HG03066 (cell line): Measurements from ENCODE around the gene GAGE12E.
"Not testable (repeated sequence)": the region's sequence is repeated elsewhere in the genome, so short reads cannot be mapped to it uniquely, and the experiment has no call there.

ENCODE experiments used
- ATAC-seq: cut with Tn5 transposase; IDR thresholded peaks from one replicate; pipeline ENCODE4 v1.9.1; 2021; ENCODE audit warnings: low read depth; ENCODE audit not compliant: unreplicated experiment

Gene GAGE12E, protein sequence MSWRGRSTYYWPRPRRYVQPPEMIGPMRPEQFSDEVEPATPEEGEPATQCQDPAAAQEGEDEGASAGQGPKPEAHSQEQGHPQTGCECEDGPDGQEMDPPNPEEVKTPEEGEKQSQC

DNA sequence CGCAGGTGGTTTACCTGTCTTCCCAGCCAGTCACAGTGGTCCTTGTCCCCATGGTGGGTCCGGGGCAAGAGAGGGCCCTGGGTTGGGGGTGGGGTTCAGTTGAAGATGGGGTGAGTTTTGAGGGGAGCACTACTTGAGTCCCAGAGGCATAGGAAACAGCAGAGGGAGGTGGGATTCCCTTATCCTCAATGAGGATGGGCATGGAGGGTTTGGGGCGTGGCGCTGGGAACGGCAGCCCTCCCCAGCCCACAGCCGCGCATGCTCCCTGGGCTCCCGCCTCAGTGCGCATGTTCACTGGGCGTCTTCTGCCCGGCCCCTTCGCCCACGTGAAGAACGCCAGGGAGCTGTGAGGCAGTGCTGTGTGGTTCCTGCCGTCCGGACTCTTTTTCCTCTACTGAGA lies at the start of gene GAGE12E:
GAGE12E (plus strand) TSS at position 301 of the 400 bp plus-strand sequence. CDS start 1,155 bp downstream, outside the sequence.
- ATAC-seq: not testable (repeated sequence)

DNA sequence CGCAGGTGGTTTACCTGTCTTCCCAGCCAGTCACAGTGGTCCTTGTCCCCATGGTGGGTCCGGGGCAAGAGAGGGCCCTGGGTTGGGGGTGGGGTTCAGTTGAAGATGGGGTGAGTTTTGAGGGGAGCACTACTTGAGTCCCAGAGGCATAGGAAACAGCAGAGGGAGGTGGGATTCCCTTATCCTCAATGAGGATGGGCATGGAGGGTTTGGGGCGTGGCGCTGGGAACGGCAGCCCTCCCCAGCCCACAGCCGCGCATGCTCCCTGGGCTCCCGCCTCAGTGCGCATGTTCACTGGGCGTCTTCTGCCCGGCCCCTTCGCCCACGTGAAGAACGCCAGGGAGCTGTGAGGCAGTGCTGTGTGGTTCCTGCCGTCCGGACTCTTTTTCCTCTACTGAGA lies 19.2 kb upstream of the GAGE12E start, which contains the start of gene GAGE12C:
GAGE12C (plus strand) TSS at position 301 of the 400 bp plus-strand sequence. CDS start 1,155 bp downstream, outside the sequence.
- not testable (repeated sequence) for ATAC-seq

- not testable (repeated sequence) for ATAC-seq
Observed at GRCh38 chrX:49541433-49541832, 9.7 kb upstream of the GAGE12E start, which contains the start of gene GAGE12D. Gene GAGE12D, plus strand, starts transcription at chrX:49541733. Its CDS starts 1,155 bp downstream, at chrX:49542888.

DNA sequence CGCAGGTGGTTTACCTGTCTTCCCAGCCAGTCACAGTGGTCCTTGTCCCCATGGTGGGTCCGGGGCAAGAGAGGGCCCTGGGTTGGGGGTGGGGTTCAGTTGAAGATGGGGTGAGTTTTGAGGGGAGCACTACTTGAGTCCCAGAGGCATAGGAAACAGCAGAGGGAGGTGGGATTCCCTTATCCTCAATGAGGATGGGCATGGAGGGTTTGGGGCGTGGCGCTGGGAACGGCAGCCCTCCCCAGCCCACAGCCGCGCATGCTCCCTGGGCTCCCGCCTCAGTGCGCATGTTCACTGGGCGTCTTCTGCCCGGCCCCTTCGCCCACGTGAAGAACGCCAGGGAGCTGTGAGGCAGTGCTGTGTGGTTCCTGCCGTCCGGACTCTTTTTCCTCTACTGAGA lies 9.5 kb downstream of the GAGE12E start, which contains the start of gene GAGE12F:
GAGE12F (plus strand) TSS at position 301 of the 400 bp plus-strand sequence. CDS start 1,155 bp downstream, outside the sequence.
- not testable (repeated sequence) for ATAC-seq

GRCh38 chrX:49568728-49569127 lies 17.6 kb downstream of the GAGE12E start:
- ATAC-seq: not testable (repeated sequence)

- ATAC-seq: not testable (repeated sequence)
Observed at GRCh38 chrX:49569152-49569551, 18.1 kb downstream of the GAGE12E start.

GRCh38 chrX:49570100-49570499 lies 19.0 kb downstream of the GAGE12E start, which contains the start of gene GAGE12G:
Gene GAGE12G, plus strand, starts transcription at chrX:49570400. Its CDS starts 1,155 bp downstream, at chrX:49571555.
- not testable (repeated sequence) for ATAC-seq

GRCh38 chrX:49579649-49580048 lies 28.6 kb downstream of the GAGE12E start, which contains the start of gene GAGE12H:
Gene GAGE12H, plus strand, starts transcription at chrX:49579949. Its CDS starts 1,155 bp downstream, at chrX:49581104.
- ATAC-seq: not testable (repeated sequence)

DNA sequence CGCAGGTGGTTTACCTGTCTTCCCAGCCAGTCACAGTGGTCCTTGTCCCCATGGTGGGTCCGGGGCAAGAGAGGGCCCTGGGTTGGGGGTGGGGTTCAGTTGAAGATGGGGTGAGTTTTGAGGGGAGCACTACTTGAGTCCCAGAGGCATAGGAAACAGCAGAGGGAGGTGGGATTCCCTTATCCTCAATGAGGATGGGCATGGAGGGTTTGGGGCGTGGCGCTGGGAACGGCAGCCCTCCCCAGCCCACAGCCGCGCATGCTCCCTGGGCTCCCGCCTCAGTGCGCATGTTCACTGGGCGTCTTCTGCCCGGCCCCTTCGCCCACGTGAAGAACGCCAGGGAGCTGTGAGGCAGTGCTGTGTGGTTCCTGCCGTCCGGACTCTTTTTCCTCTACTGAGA lies 38.1 kb downstream of the GAGE12E start, which contains the start of gene GAGE2A:
GAGE2A (plus strand) TSS at position 301 of the 400 bp plus-strand sequence. CDS start 1,155 bp downstream, outside the sequence.
- ATAC-seq: not testable (repeated sequence)

GRCh38 chrX:49589769-49590478 lies 38.8 kb downstream of the GAGE12E start:
- ATAC-seq: not testable (repeated sequence)

DNA sequence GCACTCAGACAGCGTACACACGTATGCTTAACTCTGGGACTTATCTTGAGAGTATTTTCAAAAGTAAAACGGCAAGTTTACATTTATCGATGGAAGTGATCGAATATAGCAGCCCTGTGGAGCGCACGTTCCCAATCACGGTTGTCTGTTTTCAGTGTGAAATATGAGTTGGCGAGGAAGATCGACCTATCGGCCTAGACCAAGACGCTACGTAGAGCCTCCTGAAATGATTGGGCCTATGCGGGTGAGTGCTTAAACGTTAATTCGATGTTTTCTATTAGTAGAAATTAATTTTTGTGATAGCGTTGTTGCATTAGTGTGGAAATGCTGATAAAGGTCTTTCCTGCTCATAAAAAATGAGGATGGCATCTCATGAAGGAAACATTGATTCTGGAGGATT lies 39.4 kb downstream of the GAGE12E start:
- ATAC-seq: not testable (repeated sequence)

DNA sequence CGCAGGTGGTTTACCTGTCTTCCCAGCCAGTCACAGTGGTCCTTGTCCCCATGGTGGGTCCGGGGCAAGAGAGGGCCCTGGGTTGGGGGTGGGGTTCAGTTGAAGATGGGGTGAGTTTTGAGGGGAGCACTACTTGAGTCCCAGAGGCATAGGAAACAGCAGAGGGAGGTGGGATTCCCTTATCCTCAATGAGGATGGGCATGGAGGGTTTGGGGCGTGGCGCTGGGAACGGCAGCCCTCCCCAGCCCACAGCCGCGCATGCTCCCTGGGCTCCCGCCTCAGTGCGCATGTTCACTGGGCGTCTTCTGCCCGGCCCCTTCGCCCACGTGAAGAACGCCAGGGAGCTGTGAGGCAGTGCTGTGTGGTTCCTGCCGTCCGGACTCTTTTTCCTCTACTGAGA lies 47.6 kb downstream of the GAGE12E start, which contains the start of gene GAGE1:
GAGE1 (plus strand) TSS at position 301 of the 400 bp plus-strand sequence. CDS start 1,155 bp downstream, outside the sequence.
- not testable (repeated sequence) for ATAC-seq
